SU-DHL-6 (cell line): Measurements from ENCODE around the gene THRA.

Experiments
- H2AFZ ChIP-seq: fragments of 200-600 bp; sonication (generic); 2 replicates; pipeline ENCODE4 v1.6.1; 2014; ENCODE audit warnings: low read depth, mild to moderate bottlenecking, moderate library complexity, mixed read lengths, antibody characterized with exemption, low read length; ENCODE audit not compliant: severe bottlenecking
- H3F3A ChIP-seq: fragments of 200-600 bp; shearing (Covaris generic); 2 replicates; pipeline ENCODE4 v1.6.0; 2016; ENCODE audit warnings: antibody characterized with exemption, mild to moderate bottlenecking; ENCODE audit not compliant: insufficient read depth
- H3K27ac ChIP-seq: fragments of 200-600 bp; sonication (generic); 2 replicates; pipeline ENCODE4 v1.5.1; 2016; ENCODE audit warnings: low read depth, mild to moderate bottlenecking, low read length, moderate library complexity, mixed read lengths
- H3K27me3 ChIP-seq: fragments of 200-600 bp; sonication (generic), shearing (Covaris generic); 2 replicates; pipeline ENCODE4 v1.6.0; 2014; ENCODE audit warnings: mild to moderate bottlenecking, low read length
- H3K36me3 ChIP-seq: fragments of 200-600 bp; sonication (generic); 2 replicates; pipeline ENCODE4 v1.6.1; 2014; ENCODE audit warnings: mild to moderate bottlenecking, low read length, mixed read lengths
- H3K4me2 ChIP-seq: fragments of 300-600, 200-600 bp; shearing (Covaris generic), sonication (generic); 2 replicates; pipeline ENCODE4 v1.6.0; 2014; ENCODE audit warnings: low read length, low read depth, mild to moderate bottlenecking; ENCODE audit not compliant: poor library complexity, severe bottlenecking
- H3K4me3 ChIP-seq: fragments of 200-600 bp; sonication (generic); 2 replicates; pipeline ENCODE4 v1.5.1; 2014; ENCODE audit warnings: antibody characterized with exemption, low read length, mild to moderate bottlenecking, mixed read lengths; ENCODE audit not compliant: insufficient read depth, poor library complexity, severe bottlenecking
- H3K79me2 ChIP-seq: fragments of 200-600 bp; sonication (generic); 2 replicates; pipeline ENCODE4 v1.6.1; 2014; ENCODE audit warnings: mild to moderate bottlenecking, low read length, moderate library complexity; ENCODE audit not compliant: insufficient read depth
- H3K9ac ChIP-seq: fragments of 200-600 bp; sonication (generic); 2 replicates; pipeline ENCODE4 v1.7.0; 2014; ENCODE audit warnings: mild to moderate bottlenecking, low read length
- H3K9me2 ChIP-seq: fragments of 200-600 bp; sonication (generic); replicated peaks from 2 replicates; pipeline ENCODE4 v1.6.1; 2014; ENCODE audit warnings: low read length; ENCODE audit not compliant: insufficient read depth
- H3K9me3 ChIP-seq: fragments of 200-600 bp; sonication (generic); 2 replicates; pipeline ENCODE4 v1.6.1; 2014; ENCODE audit warnings: low read length, mixed read lengths; ENCODE audit not compliant: insufficient read depth
- H4K20me1 ChIP-seq: fragments of 200-600 bp; sonication (generic); 2 replicates; pipeline ENCODE4 v1.6.1; 2014; ENCODE audit warnings: low read depth, mild to moderate bottlenecking, antibody characterized with exemption, low read length, moderate library complexity, mixed read lengths
- EZH2phosphoT487 ChIP-seq: fragments of 200-600 bp; sonication (generic), shearing (Covaris generic); conservative IDR thresholded peaks from 2 replicates; pipeline ENCODE4 v1.6.1; 2018; ENCODE audit warnings: mild to moderate bottlenecking, antibody characterized with exemption, low read length, moderate library complexity, mixed read lengths
- TF ChIP-seq, protein P1 (sequence below): fragments of 200-600 bp; sonication (generic); IDR thresholded peaks from one replicate; pipeline ENCODE4 v1.5.1; 2017; ENCODE audit warnings: antibody characterized with exemption, mild to moderate bottlenecking, low read length, moderate library complexity; ENCODE audit not compliant: insufficient read depth, poor library complexity, severe bottlenecking

Gene THRA

DNA sequence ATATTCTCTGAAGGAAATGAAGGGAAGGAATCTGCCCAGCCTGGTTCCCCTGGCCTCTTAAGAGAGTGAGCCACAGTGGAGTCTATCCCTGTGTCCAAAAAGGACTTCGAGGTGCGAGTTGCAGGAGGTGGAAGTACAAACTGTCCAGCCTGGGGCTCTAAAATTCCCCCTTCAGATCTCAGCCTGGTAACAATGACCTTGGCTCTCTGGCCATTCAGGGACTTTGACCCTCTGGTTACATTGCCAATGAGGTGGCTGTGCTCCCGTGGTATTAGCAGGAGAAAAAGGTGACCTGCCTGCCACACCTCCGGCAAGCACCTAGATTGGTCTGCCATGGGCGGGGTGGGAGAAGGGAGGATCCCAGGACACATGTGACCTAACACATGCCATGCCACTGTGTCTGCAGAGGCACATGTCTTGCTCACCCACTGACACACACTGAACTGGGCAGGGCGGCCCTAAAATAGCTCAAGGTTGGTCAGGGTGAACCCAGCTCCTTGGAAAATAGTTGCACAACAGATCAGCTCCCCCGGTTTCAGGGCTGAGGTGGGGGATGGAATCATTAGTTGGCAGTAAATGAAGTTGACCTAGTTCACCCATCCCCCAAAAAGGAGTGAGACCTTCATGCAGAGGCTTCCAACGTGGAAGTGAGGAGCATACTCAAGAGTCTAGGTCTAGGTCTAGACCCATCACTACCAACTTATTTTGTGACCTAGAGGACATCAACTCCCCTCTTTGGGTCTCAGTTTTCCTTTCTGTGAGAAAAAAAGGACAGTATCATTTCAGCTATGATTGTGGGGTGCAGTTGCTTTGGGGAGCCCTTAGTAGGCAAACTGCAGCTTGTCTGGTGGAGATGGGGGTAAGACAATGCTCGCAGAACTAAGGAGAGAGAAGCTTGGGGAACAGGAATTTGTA, 35.4 kb downstream of the THRA start:
- no peaks in the 10 kb centered on the region for H3K79me2 ChIP-seq
- peak overlapping the region; percentile 11; the same call in 1 of the 2 replicates for H3K9ac ChIP-seq
- no peak for TF ChIP-seq EZH2phosphoT487
- TF ChIP-seq, protein P1, sequence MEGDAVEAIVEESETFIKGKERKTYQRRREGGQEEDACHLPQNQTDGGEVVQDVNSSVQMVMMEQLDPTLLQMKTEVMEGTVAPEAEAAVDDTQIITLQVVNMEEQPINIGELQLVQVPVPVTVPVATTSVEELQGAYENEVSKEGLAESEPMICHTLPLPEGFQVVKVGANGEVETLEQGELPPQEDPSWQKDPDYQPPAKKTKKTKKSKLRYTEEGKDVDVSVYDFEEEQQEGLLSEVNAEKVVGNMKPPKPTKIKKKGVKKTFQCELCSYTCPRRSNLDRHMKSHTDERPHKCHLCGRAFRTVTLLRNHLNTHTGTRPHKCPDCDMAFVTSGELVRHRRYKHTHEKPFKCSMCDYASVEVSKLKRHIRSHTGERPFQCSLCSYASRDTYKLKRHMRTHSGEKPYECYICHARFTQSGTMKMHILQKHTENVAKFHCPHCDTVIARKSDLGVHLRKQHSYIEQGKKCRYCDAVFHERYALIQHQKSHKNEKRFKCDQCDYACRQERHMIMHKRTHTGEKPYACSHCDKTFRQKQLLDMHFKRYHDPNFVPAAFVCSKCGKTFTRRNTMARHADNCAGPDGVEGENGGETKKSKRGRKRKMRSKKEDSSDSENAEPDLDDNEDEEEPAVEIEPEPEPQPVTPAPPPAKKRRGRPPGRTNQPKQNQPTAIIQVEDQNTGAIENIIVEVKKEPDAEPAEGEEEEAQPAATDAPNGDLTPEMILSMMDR: no peak
- H3K27me3 ChIP-seq: no peaks in the 10 kb centered on the region
- no peaks in the 10 kb centered on the region for H3K9me2 ChIP-seq
- no peaks in the 10 kb centered on the region for H3K9me3 ChIP-seq
- H3K27ac ChIP-seq: peak overlapping the region; percentile 62
- peak overlapping the region; percentile 81 for H3K4me2 ChIP-seq
- H3F3A ChIP-seq: no peaks in the 10 kb centered on the region
- no peaks in the 10 kb centered on the region for H4K20me1 ChIP-seq
- peak overlapping the region; percentile 27 for H2AFZ ChIP-seq
- peak overlapping the region; percentile 25 for H3K4me3 ChIP-seq
- no peaks in the 10 kb centered on the region for H3K36me3 ChIP-seq

DNA sequence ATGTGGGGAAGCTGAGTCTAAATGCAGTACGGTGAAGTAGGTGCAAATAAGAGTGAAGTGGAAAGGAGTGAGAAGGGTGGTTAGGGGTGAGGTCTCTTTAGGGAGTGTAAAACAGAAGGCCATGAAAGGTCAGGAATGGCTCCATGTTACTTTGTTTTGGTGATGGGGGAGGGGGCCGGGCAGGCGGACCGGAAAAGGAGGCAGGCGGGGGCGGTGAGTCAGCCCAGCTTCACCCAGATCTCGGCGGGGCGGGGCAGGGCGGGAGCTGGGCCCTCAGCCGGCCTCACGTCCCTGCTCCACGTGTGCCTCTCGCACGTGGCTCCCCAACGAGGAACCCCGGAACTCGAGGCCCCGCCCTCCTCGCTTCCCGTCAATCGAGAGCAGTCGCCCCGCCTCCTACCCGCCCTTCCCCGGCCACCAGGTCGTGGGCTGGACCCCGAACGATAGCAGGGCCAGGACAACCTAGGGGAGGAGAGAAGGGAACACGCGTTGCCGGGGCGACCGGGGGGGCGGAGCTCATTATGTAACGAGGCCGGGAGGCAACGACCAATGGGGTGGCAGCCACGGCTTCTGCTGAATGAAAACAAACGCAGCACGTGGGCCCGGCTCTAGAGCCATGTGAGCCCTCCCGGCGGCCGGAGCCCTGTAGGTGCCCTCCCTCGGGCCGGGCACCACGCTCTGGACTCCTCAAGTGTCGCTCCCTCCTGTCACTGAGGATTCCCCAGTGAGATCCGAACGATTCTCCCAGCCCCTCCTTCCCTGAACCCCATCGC, 36.3 kb downstream of the THRA start:
- H2AFZ ChIP-seq: peak overlapping the region; percentile 27

DNA sequence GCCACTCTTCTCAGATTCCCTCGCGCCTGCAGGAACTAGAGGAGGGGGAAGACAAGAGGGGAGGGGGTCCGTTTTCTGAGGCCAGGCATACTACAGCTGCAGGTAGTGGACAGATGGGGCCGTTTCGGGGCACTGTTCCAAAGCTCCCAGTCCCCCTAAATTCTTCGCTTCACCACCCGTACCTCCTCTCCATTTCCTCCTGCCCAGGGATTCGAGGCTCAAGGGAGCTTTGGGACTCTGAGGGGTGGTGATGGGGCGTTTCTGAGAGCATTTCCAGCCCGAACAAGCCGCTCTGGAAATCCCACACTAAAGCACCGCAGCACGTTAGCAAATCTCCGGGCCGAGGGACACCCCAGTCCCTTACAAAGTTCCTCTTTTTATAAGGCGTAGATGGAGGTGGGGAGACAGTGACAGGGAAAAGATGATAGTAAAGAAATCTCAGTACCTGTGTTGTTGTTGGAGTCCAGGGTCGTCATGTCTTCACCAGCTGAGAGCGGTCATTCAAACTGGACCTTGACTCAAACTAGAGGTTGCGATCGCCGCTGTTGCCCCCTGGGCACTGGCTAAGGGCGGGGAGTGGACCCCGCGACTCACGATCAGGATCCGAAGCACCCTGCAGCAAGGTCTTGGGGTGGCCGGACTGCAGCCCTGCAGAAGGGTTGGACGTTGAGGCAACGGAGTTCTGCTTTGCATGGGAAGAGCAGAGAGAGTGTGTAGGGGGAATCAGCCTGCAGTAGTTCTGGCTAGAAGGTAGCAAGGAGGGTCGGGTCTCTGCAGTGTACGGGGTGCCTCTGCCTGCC, 37.1 kb downstream of the THRA start:
- H3K4me2 ChIP-seq: peak overlapping the region; percentile 81
- no peaks in the 10 kb centered on the region for H3K27me3 ChIP-seq
- H3K9me3 ChIP-seq: no peaks in the 10 kb centered on the region
- H2AFZ ChIP-seq: peak overlapping the region; percentile 46
- no peaks in the 10 kb centered on the region for H3K36me3 ChIP-seq
- H3K9me2 ChIP-seq: no peaks in the 10 kb centered on the region
- peak overlapping the region; percentile 64 for H3K4me3 ChIP-seq
- no peaks in the 10 kb centered on the region for H3K79me2 ChIP-seq
- no peak overlapping the region for H3K27ac ChIP-seq
- no peaks in the 10 kb centered on the region for H3F3A ChIP-seq
- H3K9ac ChIP-seq: peak overlapping the region; percentile 63
- no peaks in the 10 kb centered on the region for H4K20me1 ChIP-seq
- TF ChIP-seq, protein P1: no peak
- TF ChIP-seq EZH2phosphoT487: no peak

More for the DNA sequence above, 36.3 kb downstream of the THRA start:
- no peaks in the 10 kb centered on the region for H3K36me3 ChIP-seq
- no peaks in the 10 kb centered on the region for H4K20me1 ChIP-seq
- H3F3A ChIP-seq: no peaks in the 10 kb centered on the region
- no peaks in the 10 kb centered on the region for H3K79me2 ChIP-seq
- H3K27ac ChIP-seq: peak overlapping the region; percentile 62
- H3K9me2 ChIP-seq: no peaks in the 10 kb centered on the region
- H3K9ac ChIP-seq: peak overlapping the region; percentile 63
- TF ChIP-seq EZH2phosphoT487: no peak
- TF ChIP-seq, protein P1: no peak
- no peaks in the 10 kb centered on the region for H3K27me3 ChIP-seq
- peak overlapping the region; percentile 64 for H3K4me3 ChIP-seq
- H3K4me2 ChIP-seq: peak overlapping the region; percentile 81
- no peaks in the 10 kb centered on the region for H3K9me3 ChIP-seq
